HCT116 (cell line): ENCODE measurements around the gene OTOP1. TPM values are rescaled to one million over a fixed set of nuclear protein-coding genes. Genes with fewer than 3 reads are reported as not detected.

Source experiments
- ATAC-seq: fragments of 200-7000 bp; cut with Tn5 transposase; 2 replicates; pipeline ENCODE4 v1.9.1; 2020; ENCODE audit warnings: mild to moderate bottlenecking, moderate library complexity
- BruUV-seq: library from RNA; stranded (reverse); fragments of 400-500 nt; replicated peaks from 2 replicates; lab custom pipeline; 2021; lab: Mats Ljungman, UMichigan
- CTCF ChIA-PET: fragments of 300-600 bp; sonication (Branson Sonifier 250); formaldehyde crosslinking; loops from one replicate; lab custom pipeline; 2021; ENCODE audit warnings: antibody characterized with exemption; lab: Charles Lee
- POLR2A ChIA-PET: fragments of 300-600, 350-600 bp; sonication (Branson Sonifier 250); formaldehyde crosslinking; loops from one replicate; lab custom pipeline; 2021; ENCODE audit warnings: antibody characterized with exemption; lab: Charles Lee
- RAD21 ChIA-PET, 2 experiments: fragments of 300-600 bp; sonication (Branson Sonifier 250); formaldehyde crosslinking; loops; one replicate each; lab custom pipeline; 2023; ENCODE audit warnings: low total read pairs in 2 of 2; ENCODE audit not compliant: uncharacterized antibody in 2 of 2, unreplicated experiment in 2 of 2, low non-redundant PET in 1 of 2; lab: Charles Lee
- DNase-seq: peaks from one replicate; pipeline ENCODE4 v3.0.0-alpha.2; 2010; ENCODE audit warnings: low read depth, low spot score
- H2AFZ ChIP-seq: fragments of 200-600 bp; shearing (Covaris generic), sonication (generic); 2 replicates; pipeline ENCODE4 v1.6.1; 2017; ENCODE audit warnings: low read depth, mixed run types, mixed read lengths, antibody characterized with exemption, low read length; ENCODE audit not compliant: poor library complexity, severe bottlenecking
- H3K27ac ChIP-seq: 2 replicates; pipeline ENCODE4 v1.5.1; 2012; ENCODE audit warnings: low read depth, low read length
- H3K27me3 ChIP-seq: fragments of 200-600 bp; sonication (generic); 2 replicates; pipeline ENCODE4 v1.6.1; 2016; ENCODE audit warnings: mixed run types, low read length, mixed read lengths; ENCODE audit not compliant: insufficient read depth
- H3K36me3 ChIP-seq, 2 experiments: fragments of 200-500 bp in 1 of 2; fragments of 200-600 bp in 1 of 2; sonication (Bioruptor generic) in 1 of 2; sonication (generic) in 1 of 2; 2 replicates each; pipeline versions ENCODE4 v1.5.1 to v1.6.1; 2014 to 2016; ENCODE audit warnings: low read length in 2 of 2, inconsistent platforms in 1 of 2, mixed read lengths in 1 of 2, mixed run types in 1 of 2; ENCODE audit not compliant: insufficient read depth in 2 of 2, control insufficient read depth in 1 of 2
- H3K4me1 ChIP-seq, 2 experiments: fragments of 200-600 bp in 1 of 2; sonication (generic) in 1 of 2; 2 replicates each; pipeline versions ENCODE4 v1.5.1 to v1.6.1; 2012 to 2017; ENCODE audit warnings: low read length in 2 of 2, inconsistent platforms in 1 of 2, mild to moderate bottlenecking in 1 of 2, mixed read lengths in 1 of 2, mixed run types in 1 of 2, moderate library complexity in 1 of 2; ENCODE audit not compliant: insufficient read depth in 2 of 2, control insufficient read depth in 1 of 2
- H3K4me2 ChIP-seq: fragments of 200-600 bp; sonication (generic); 2 replicates; pipeline ENCODE4 v1.6.1; 2017; ENCODE audit warnings: mixed run types, low read length, mixed read lengths
- H3K4me3 ChIP-seq, 2 experiments: fragments of 200-600 bp in 1 of 2; sonication (generic) in 1 of 2; replicated peaks in 1 of 2; 2 replicates each; pipeline ENCODE4 v1.5.1; 2011 to 2016; ENCODE audit warnings: low read length in 2 of 2, control low read depth in 1 of 2, low read depth in 1 of 2, mild to moderate bottlenecking in 1 of 2, mixed read lengths in 1 of 2, mixed run types in 1 of 2
- H3K79me2 ChIP-seq: fragments of 200-600 bp; sonication (generic); 2 replicates; pipeline ENCODE4 v1.6.1; 2017; ENCODE audit warnings: mild to moderate bottlenecking, mixed run types, low read length, moderate library complexity, mixed read lengths; ENCODE audit not compliant: insufficient read depth
- H3K9ac ChIP-seq: fragments of 200-600 bp; sonication (generic); 2 replicates; pipeline ENCODE4 v1.6.1; 2016; ENCODE audit warnings: low read length, mixed read lengths
- H3K9me2 ChIP-seq: fragments of 200-600 bp; sonication (generic), shearing (Covaris generic); 2 replicates; pipeline ENCODE4 v1.6.1; 2017; ENCODE audit warnings: mixed run types, mild to moderate bottlenecking, moderate library complexity; ENCODE audit not compliant: insufficient read depth
- H3K9me3 ChIP-seq, 2 experiments: fragments of 200-500 bp in 1 of 2; fragments of 200-600 bp in 1 of 2; sonication (Bioruptor generic) in 1 of 2; sonication (generic) in 1 of 2; 2 replicates each; pipeline ENCODE4 v1.6.1; 2014 to 2017; ENCODE audit warnings: low read length in 2 of 2, mixed read lengths in 2 of 2, inconsistent platforms in 1 of 2, low read depth in 1 of 2, mild to moderate bottlenecking in 1 of 2, mixed run types in 1 of 2, moderate library complexity in 1 of 2; ENCODE audit not compliant: control insufficient read depth in 1 of 2, insufficient read depth in 1 of 2
- H4K20me1 ChIP-seq: fragments of 200-600 bp; sonication (generic), shearing (Covaris generic); 2 replicates; pipeline ENCODE4 v1.6.1; 2017; ENCODE audit warnings: mixed run types, mild to moderate bottlenecking, moderate library complexity; ENCODE audit not compliant: insufficient read depth
- JUND ChIP-seq: IDR thresholded peaks from 2 replicates; pipeline ENCODE4 v1.6.1; 2012
- POLR2A ChIP-seq: IDR thresholded peaks from 2 replicates; pipeline ENCODE4 v1.7.0; 2011; ENCODE audit warnings: borderline replicate concordance; ENCODE audit not compliant: insufficient read depth, insufficient read length; ENCODE audit errors: extremely low read depth
- RAD21 ChIP-seq: IDR thresholded peaks from 2 replicates; pipeline ENCODE4 v1.6.1; 2012; ENCODE audit warnings: low read depth, mild to moderate bottlenecking
- SIN3A ChIP-seq: IDR thresholded peaks from 2 replicates; pipeline ENCODE4 v1.6.1; 2012; ENCODE audit warnings: low read depth
- ZNF274 ChIP-seq: fragments of 200-500 bp; sonication (Bioruptor generic); IDR thresholded peaks from 2 replicates; pipeline ENCODE4 v1.6.1; 2014; ENCODE audit warnings: mild to moderate bottlenecking, low read depth, low read length, inconsistent platforms
- intact Hi-C: fragments of 100-400 bp; cut with micrococcal nuclease; formaldehyde crosslinking; loops from 2 replicates; pipeline ENCODE4 v1.10.0; 2022
- total RNA-seq: library from RNA; stranded (reverse); gene quantifications from one replicate; pipeline ENCODE4 v1.2.1, GENCODE V29; 2021; ENCODE audit not compliant: unreplicated experiment
- TF ChIP-seq, protein P1 (sequence below): IDR thresholded peaks from 2 replicates; pipeline ENCODE4 v1.6.1; 2011; ENCODE audit warnings: mild to moderate bottlenecking, low read length, moderate library complexity; ENCODE audit not compliant: insufficient replicate concordance; ENCODE audit errors: extremely low read depth
- TF ChIP-seq, protein P2 (sequence below), 3 experiments: fragments of 200-600 bp in 1 of 3; sonication (generic) in 1 of 3; IDR thresholded peaks in 2 of 3; conservative IDR thresholded peaks in 1 of 3; 2 replicates each; pipeline ENCODE4 v1.5.1; 2012 to 2017; ENCODE audit warnings: low read depth in 2 of 3, low read length in 2 of 3, antibody characterized with exemption in 1 of 3, borderline replicate concordance in 1 of 3, control low read depth in 1 of 3, mild to moderate bottlenecking in 1 of 3, mixed read lengths in 1 of 3, mixed run types in 1 of 3, moderate library complexity in 1 of 3; ENCODE audit not compliant: insufficient read depth in 1 of 3

The OTOP1 gene
- total RNA-seq, 1 experiment from 2014 or later = not detected

DNA sequence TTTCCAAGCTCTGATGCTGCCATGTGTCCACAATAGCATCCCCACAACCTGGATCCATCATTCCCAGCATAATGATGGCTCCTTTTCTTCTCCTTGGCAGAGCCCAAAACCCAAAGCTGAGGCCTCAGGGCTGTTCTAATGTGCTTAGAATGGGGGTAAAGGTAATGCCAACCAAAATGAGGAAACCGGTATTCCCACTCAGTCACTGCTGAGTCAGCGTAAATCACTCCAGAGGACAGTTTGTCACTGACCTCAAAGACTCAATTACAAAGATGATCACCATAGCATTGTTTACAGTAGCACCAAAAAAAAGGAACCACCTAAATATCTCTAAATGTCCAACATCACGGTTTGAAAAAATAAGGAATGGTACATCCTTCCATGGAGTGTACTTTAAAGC, 41.2 kb downstream of the OTOP1 start:
- H3K4me2 ChIP-seq = no peak overlapping the region
- ChIA-PET CTCF (no interaction called here), POLR2A (no interaction called here), RAD21 (no interaction called here)
- no peaks in the 10 kb centered on the region for H3K4me1 ChIP-seq
- H3K9me2 ChIP-seq = no peaks in the 10 kb centered on the region
- H3K9me3 ChIP-seq = no peaks in the 10 kb centered on the region
- no TSS peak for BruUV-seq
- DNase-seq = no peak
- no peak for ATAC-seq
- H3K27ac ChIP-seq = no peak overlapping the region
- H3K9ac ChIP-seq = no peak overlapping the region
- no peak overlapping the region for H2AFZ ChIP-seq
- H3K4me3 ChIP-seq = no peak overlapping the region
- no peaks in the 10 kb centered on the region for H3K36me3 ChIP-seq
- H3K79me2 ChIP-seq = no peaks in the 10 kb centered on the region
- H4K20me1 ChIP-seq = no peaks in the 10 kb centered on the region
- no peaks in the 10 kb centered on the region for H3K27me3 ChIP-seq
- intact Hi-C loops = no loop called here
- TF ChIP-seq, protein P1, sequence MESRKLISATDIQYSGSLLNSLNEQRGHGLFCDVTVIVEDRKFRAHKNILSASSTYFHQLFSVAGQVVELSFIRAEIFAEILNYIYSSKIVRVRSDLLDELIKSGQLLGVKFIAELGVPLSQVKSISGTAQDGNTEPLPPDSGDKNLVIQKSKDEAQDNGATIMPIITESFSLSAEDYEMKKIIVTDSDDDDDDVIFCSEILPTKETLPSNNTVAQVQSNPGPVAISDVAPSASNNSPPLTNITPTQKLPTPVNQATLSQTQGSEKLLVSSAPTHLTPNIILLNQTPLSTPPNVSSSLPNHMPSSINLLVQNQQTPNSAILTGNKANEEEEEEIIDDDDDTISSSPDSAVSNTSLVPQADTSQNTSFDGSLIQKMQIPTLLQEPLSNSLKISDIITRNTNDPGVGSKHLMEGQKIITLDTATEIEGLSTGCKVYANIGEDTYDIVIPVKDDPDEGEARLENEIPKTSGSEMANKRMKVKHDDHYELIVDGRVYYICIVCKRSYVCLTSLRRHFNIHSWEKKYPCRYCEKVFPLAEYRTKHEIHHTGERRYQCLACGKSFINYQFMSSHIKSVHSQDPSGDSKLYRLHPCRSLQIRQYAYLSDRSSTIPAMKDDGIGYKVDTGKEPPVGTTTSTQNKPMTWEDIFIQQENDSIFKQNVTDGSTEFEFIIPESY = no peak

DNA sequence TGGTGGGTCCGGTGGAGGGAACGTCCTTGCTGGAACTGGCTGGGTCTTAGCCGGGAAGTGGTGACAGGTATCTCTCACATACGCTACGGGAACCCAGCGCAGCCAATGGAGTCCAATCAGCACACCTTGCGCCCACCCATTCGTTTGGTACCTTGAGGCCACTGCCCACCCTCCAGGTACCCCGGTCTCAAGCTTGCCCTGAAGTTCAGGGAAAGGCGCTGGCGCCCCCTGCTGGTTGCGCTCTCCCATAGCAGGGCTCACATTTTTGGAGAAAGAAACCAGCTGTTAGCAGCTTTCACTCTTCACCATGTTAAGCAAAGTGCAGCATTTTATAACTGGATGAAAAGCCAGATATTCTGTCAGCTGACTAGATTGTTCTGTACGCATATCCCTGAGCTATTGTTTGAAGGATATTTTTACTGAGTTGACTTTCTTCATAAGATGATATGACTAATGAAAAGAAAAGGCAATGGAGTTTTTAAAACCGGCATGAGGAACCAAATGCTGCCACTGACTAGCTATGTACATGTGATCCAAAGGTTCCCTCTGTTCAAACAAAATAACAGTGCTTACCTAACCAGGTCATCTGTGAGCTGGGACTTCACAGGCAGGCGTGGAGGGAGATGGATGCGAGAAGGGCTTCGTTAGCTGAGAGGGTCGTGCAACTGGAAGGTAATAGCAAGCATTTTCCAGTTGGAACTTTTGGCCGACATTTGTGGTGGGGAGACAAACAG, 43.7 kb downstream of the OTOP1 start:
- ATAC-seq (0 out of 2 replicates have a peak, but pooled peaks have one; percentile 54), DNase-seq (peak; percentile 7)
- no peak overlapping the region for H3K4me2 ChIP-seq
- ChIA-PET POLR2A (interaction anchor here (0.6 to 1.0 kb wide), 2 partner anchors 65 to 813 kb away, joined by 3 read pairs; partner anchors contain the start of gene TMEM128), RAD21 (interaction anchor here in 1 of 2 experiments (0.6 kb wide), 1 partner anchor 199 kb away, joined by 3 read pairs; no protein-coding TSS in a partner anchor), CTCF (interaction anchor here (1.1 to 1.8 kb wide), 7 partner anchors 69 to 241 kb away, joined by 3 to 15 read pairs (median 4); no protein-coding TSS in a partner anchor)
- H3K27ac ChIP-seq = no peak overlapping the region
- H3K9ac ChIP-seq = no peak overlapping the region
- no peaks in the 10 kb centered on the region for H3K36me3 ChIP-seq
- H3K9me3 ChIP-seq = no peaks in the 10 kb centered on the region
- no peaks in the 10 kb centered on the region for H3K79me2 ChIP-seq
- H3K27me3 ChIP-seq = 0 out of 2 replicates have a peak, but pooled peaks cover 3% of the 10 kb centered on the region
- H2AFZ ChIP-seq = no peak overlapping the region
- no TSS peak for BruUV-seq
- no peaks in the 10 kb centered on the region for H3K4me1 ChIP-seq
- H3K9me2 ChIP-seq = no peaks in the 10 kb centered on the region
- TF ChIP-seq ZNF274 (no peak), POLR2A (no peak), SIN3A (no peak), JUND (no peak), RAD21 (peak; percentile 75)
- TF ChIP-seq, protein P2, sequence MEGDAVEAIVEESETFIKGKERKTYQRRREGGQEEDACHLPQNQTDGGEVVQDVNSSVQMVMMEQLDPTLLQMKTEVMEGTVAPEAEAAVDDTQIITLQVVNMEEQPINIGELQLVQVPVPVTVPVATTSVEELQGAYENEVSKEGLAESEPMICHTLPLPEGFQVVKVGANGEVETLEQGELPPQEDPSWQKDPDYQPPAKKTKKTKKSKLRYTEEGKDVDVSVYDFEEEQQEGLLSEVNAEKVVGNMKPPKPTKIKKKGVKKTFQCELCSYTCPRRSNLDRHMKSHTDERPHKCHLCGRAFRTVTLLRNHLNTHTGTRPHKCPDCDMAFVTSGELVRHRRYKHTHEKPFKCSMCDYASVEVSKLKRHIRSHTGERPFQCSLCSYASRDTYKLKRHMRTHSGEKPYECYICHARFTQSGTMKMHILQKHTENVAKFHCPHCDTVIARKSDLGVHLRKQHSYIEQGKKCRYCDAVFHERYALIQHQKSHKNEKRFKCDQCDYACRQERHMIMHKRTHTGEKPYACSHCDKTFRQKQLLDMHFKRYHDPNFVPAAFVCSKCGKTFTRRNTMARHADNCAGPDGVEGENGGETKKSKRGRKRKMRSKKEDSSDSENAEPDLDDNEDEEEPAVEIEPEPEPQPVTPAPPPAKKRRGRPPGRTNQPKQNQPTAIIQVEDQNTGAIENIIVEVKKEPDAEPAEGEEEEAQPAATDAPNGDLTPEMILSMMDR (IDR thresholded peaks at IDR 0.05 in 2 of 3, conservative IDR thresholded peaks at IDR 0.05 in 1 of 3; ENCODE audit: borderline replicate concordance in 1 of 3, insufficient read depth in 1 of 3, low read depth in 2 of 3, low read length in 2 of 3) = peak; percentile 49 to 92 (median 91); a peak in 5 of 6 replicates
- H4K20me1 ChIP-seq = no peaks in the 10 kb centered on the region
- H3K4me3 ChIP-seq = no peak overlapping the region
- intact Hi-C loops = no loop called here
